HT1080 (cell line): Measurements from ENCODE around the gene AKR1D1. TPM values are rescaled to one million over a fixed set of nuclear protein-coding genes. Genes with fewer than 3 reads are reported as not detected.
"Not testable (repeated sequence)": the region's sequence is repeated elsewhere in the genome, so short reads cannot be mapped to it uniquely, and the experiment has no call there.

Experiments used
- DNase-seq: peaks from one replicate; pipeline ENCODE4 v3.0.0-alpha.2; 2015; ENCODE audit warnings: low read depth
- polyA plus RNA-seq, 2 experiments: library from polyadenylated mRNA; depleted of rRNA; stranded (reverse); fragments of >200 nt; gene quantifications; 2 replicates each; pipeline ENCODE4 v1.2.3, GENCODE V29; 2015
- total RNA-seq: library from RNA; depleted of rRNA; stranded (reverse); fragments of >200 nt; shearing (Covaris generic); gene quantifications from 2 replicates; pipeline ENCODE4 v1.2.3, GENCODE V29; 2014; rRNA removed

Gene AKR1D1, protein sequence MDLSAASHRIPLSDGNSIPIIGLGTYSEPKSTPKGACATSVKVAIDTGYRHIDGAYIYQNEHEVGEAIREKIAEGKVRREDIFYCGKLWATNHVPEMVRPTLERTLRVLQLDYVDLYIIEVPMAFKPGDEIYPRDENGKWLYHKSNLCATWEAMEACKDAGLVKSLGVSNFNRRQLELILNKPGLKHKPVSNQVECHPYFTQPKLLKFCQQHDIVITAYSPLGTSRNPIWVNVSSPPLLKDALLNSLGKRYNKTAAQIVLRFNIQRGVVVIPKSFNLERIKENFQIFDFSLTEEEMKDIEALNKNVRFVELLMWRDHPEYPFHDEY
- total RNA-seq = not detected in 2 replicates
- not detected in 2 replicates for polyA plus RNA-seq (2015; cell fraction: cytosol; rRNA removed)
- polyA plus RNA-seq (2015; cell fraction: nucleus; rRNA removed) = not detected in 2 replicates

DNA sequence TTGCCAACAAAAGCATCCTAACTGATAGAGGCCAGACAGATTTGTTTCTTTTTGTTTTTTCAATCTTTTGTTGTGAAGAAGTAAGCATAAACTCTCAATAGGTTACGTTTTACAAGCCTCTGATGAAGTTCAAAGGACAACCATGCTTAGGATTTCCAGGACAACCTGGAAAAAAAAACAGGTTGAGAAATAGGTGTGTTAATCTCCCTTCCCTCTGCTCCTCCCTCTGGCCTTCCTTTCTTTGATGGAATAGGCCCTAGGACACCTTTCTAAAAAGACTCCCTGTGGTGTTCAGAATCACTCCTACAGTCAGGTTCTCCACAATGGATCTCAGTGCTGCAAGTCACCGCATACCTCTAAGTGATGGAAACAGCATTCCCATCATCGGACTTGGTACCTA lies at the start of gene AKR1D1:
Gene AKR1D1 (plus strand): TSS at position 264 of the 400 bp plus-strand sequence. CDS start 60 bp downstream, at position 324.
- DNase-seq = no peak

DNA sequence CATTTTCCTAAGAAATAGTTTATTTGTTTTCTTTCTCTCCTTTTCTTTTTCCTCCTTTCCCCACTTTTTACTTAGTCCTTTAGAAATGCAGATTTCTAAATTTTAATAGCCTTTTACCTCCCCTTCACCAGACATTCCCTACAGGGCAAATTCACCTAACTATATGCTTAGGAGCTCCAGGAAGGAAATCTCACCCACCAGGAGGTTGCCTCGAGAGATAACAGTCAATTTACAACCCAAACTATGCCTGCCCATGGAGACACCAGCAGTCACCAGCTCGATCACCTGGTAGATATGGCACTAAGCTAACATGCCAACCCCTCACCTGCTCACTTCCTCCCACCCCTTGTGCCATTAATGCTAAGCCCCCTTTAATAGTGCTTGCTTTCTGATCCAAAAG lies 49.2 kb upstream of the AKR1D1 start:
- DNase-seq = no peak

DNA sequence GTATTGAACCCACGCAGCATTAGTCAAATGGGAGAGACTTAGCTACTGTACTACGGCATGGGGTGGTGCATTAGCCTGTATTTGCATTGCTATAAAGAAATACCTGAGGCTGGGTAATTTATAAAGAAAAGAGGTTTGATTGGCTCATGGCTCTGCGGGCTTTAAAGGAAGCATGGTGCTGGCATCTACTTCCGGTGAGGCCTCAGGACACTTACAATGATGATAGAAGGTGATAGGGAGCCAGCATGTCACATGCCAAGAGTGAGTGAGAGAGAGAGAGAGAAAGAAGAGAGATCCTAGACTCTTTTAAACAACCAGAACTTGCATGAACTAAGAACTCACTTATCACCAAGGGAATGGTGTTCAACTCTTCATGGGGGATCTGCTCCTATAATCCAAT lies 47.1 kb upstream of the AKR1D1 start:
- no peak for DNase-seq

DNA sequence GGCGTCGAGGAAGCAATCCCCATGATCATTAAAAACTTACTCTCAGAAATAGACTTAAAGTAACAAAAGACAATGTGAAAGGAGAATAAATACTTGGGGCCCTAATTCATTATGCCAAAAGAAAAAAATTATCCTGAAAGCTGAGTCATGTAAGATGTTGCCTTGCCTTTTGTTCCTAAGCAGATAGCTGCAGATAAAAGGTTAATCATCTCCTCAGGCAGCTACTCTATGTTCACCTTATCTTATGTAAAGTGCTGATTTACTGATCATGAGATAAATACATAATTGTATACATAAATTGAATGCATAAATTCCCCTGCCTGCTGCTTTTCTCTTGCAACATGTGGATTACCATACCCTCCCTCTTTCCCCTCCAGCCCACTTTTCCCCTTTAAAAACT lies 46.3 kb upstream of the AKR1D1 start:
- no peak for DNase-seq

DNA sequence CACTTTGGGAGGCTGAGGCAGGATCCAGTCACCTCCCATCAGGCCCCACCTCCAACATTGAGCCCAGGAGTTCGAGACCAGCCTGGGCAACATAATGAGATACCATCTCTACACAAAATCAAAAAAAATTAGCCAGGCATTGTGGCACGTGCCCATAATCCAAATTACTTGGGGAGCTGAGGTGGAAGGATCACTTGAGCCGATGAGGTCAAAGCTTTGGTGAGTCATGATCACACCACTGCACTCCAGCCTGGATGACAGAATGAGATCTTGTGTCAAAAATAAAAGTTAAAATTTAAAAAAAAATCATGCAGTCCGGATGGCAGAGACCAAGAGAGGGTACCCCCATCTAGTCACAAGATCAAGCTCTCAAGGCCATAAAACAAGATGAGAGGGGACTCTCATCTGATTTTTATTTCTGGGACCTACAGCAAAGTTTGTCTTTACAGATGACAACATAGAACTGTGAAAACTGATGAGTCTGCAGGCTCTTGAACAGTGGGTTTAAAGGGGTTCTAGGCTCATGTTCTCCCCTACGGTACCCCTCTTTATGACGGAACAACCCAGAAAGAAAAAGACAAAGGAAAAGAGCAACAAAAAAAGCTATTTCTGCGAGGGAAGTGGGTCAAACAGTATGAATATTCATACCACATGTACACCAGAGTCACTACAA lies 45.4 kb upstream of the AKR1D1 start:
- DNase-seq = peak; percentile 56

DNA sequence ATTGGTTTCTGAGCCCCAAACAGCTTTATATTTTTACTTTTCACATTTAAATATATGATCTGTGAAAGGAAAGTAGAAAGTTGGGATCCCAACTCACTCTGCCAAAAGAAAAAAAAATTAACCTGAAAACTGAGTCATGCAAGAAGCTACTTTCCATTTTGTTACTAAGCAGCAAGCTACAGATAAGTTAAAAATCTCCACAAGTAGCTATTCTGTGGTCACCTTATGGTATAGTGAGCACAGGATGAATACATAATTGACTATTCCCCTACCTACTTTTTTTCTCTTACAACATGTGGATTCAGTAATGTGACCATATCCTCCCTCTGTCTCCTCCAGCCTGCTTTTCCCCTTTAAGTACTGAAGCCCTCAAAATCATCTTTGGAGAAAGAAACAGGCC lies 44.1 kb upstream of the AKR1D1 start:
- peak; percentile 13 for DNase-seq

DNA sequence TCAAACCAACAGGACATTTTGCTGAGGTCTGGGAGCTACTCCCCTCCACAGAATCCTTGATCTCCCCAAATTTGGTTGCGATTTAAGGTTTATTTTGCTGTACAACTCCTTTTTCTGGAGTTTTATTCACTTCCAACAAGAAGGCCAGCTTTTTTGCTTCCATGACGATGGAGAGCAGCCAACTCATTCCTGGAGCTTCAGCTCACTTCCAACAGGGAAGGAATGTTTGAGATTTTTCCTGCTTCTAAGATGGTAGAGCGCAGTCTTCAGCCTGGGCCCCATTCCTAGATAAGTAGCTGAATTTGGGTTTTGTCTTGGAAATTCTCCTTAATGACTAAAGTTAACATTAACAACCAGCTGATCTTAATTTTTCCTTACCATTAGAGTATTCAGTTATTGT lies 43.5 kb upstream of the AKR1D1 start:
- DNase-seq = no peak

DNA sequence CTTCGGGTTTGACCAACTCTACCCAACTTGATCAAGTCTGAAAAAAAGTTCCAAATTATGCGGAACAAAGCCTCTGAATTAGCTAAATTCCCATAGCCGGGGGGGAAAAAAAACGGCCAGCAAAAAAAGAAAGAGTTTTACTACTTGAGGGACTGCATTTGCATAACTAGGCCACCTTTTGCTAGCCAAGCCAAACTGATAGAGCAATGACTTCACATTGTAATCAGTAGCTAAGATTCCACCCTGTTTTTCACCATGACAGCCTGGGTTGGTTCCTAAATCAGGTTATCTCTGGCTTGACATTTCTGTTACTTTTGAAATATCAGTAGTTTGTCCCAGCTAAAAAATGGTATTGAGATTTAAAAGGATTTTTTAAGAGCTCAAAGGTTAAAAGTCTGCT lies 43.0 kb upstream of the AKR1D1 start:
- DNase-seq = no peak

DNA sequence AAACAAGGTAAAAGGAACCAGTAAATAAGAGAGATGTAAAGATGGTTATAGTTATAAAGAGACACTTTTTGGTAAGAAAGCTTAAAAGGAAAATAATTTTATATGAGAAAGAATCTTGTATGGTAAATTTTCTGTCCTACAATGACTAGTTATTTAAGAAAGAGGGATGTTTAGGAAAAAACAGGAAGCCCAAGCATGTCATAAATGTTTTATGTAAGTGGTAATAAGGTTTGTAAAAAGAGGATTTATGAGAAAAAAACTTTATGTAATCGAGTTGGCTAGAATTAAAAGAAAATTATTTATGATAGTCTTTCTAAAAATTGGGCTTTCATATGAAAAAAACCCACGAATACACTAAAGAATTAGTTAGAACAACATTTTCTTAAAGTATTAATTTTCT lies 40.1 kb upstream of the AKR1D1 start:
- no peak for DNase-seq

DNA sequence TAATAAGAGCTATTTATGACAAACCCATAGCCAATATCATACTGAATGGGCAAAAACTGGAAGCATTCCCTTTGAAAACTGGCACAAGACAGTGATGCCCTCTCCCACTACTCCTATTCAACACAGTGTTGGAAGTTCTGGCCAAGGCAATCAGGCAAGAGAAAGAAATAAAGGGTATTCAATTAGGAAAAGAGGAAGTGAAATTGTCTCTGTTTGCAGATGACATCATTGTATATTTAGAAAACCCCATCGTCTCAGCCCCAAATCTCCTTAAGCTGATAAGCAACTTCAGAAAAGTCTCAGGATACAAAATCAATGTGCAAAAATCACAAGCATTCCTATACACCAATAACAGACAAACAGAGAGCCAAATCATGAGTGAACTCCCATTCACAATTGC lies 36.2 kb upstream of the AKR1D1 start:
- not testable (repeated sequence) for DNase-seq

DNA sequence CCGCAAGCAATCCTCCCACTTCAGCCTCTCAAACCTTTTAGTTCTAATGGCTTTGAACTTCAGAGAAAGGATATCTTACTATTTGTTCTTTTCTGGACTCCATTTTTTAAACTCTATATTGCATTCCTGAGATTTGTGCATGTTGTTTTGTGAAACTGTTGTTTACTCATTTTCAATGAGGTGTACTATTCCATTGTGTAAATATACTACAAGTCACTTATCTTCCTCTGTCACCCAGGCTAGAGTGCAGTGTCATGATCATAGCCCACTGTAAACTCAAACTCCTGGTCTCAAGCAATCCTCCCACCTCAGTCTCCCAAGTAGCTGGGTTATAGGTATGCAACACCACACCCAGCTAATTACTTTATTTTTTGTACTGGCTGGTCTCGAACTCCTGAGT lies 31.4 kb upstream of the AKR1D1 start:
- no peak for DNase-seq

DNA sequence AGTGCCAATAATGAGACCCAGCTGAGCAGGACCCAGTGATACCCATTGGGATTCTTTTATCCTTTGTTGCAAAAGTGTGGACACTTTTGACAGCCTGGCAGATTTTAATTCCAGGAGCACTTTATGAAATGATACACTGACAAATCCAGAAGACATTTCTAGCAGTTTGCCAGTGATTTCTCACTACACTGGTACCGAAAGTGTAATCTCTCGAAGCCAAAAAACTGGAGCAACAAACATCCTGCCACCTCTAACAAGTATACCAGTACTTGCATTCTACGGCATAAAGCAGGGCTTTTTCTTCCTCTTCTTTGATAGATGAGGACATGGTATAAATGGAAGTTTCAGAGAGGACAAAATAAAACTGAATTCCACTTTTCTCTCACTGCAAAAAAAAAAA lies 28.4 kb upstream of the AKR1D1 start:
- no peak for DNase-seq

DNA sequence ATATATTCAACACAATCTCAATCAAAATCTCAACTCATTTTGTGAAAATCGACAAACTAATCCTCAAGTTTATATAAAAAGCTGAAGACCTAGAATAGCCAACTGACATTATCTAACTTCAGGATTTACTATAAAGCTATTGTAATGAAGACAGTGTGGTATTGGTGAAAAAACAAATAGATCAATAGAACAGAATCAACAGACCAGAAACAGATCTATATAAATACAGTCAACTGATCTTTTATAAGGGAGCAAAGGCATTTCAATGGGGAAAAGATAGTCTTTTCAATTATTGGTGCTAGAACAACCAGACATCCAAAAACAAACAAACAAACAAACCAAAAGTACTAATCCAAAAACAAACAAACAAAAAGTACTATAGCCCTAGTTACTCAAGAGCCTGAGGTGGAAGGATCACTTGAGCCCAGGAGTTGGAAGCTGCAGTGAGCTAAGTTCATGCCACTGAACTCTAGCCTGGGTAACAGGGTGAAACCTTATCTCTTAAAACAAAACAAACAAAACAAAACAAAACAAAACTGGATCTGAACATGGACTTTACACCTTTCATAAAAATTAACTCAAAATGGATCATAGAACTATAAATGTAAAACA lies 26.6 kb upstream of the AKR1D1 start:
- DNase-seq = no peak

DNA sequence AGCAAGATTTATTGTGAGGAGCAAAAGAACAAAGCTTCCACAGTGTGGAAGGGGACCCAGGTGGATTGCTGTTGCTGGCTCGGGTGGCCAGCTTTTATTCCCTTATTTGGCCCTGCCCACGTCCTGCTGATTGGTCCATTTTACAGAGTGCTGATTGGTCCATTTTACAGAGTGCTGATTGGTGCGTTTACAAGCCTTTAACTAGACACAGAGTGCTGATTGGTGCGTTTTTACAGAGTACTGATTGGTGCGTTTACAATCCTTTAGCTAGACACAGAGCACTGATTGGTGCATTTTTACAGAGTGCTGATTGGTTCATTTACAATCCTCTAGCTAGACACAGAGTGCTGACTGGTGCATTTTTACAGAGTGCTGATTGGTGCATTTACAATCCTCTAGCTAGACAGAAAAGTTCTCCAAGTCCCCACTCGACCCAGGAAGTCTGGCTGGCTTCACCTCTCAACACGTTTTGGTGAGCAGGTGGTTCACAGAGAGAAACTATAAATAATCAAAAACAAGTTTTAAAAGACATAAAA lies 24.5 kb upstream of the AKR1D1 start:
- not testable (repeated sequence) for DNase-seq

DNA sequence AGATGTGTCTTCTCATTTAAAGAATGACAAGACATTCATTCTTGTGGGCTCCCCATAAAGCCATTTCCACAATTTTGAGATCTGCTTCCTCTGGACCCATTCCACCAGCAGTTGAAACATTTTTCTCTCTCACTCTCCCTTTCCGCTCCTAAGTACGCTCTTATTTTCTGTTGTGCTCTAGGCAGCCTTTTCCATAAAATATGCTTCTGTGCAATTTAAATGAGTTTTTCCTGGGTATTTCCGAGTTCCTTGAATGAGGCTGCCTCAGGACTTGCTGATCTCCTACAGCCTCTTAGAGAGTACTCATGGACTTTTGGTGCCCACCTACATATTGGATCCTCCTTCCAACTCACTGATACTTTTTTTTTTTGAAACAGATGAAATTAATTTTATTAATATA lies 23.6 kb upstream of the AKR1D1 start:
- no peak for DNase-seq

DNA sequence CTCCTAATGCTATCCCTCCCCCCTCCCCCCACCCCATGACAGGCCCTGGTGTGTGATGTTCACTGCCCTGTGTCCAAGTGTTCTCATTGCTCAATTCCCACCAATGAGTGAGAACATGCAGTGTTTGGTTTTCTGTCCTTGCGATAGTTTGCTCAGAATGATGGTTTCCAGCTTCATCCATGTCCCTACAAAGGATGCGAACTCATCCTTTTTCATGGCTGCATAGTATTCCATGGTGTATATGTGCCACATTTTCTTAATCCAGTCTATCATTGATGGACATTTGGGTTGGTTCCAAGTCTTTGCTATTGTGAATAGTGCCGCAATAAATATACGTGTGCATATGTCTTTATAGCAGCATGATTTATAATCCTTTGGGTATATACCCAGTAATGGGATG lies 20.6 kb upstream of the AKR1D1 start:
- DNase-seq = not testable (repeated sequence)

DNA sequence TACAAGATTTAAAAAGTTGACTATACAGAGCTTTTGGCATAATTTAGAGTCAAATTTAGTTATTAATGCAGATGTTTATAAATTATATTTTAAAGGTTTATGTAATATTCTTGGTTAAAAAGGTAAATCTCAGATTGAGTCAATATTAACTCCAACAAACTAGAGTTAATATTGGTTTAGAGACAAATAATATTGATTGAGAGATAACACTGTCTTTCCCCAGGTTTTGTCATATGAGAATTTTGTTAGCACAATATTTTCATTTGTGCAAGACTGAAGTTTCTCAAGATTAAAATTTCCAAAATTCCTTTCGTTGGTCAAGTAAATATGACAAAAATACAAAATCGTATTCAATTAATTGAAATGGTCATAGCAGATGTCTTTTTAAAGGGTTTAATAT lies 12.9 kb upstream of the AKR1D1 start:
- DNase-seq = no peak

DNA sequence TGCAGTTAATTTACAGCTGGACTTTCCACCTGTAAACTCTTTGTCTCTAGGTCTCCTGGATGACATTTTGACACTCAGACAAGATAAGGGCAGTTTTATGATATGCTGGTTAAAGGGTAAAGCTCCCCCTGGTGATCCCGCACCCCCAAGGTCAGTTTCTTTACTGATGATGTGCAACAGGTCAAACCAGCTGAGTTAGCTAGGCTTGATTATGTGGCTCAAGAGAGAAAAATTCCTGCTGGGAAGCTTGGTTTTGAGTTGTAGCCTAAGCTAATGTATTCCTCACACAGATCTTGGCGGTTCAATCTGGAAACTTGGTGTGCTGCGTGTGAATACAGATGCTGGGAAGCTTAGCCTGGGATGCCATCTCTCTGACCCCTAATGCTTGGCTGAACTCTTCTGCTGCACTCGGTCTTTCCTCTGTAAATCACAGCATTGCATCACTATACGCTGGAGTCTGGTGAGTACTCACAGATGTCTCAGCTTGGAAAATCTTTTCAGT lies 11.4 kb upstream of the AKR1D1 start:
- no peak for DNase-seq

DNA sequence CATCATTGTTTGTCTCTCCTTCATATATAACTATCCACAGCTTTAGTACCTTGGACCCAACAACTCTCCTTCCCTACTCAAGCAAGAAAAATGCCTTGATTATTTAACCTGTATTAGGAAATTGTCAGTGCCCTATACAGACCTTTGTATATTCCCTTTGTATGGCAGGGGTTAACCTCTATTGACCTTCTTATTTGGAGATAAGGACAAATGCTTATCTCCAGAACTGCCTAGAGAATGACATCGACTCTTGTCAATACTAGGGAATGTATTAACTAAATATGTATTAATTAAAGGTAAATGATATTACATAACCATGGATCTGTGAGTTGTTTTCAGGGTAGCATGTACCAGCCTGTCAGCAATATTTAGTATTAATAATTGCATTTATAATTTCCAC lies 10.4 kb upstream of the AKR1D1 start:
- DNase-seq = no peak

DNA sequence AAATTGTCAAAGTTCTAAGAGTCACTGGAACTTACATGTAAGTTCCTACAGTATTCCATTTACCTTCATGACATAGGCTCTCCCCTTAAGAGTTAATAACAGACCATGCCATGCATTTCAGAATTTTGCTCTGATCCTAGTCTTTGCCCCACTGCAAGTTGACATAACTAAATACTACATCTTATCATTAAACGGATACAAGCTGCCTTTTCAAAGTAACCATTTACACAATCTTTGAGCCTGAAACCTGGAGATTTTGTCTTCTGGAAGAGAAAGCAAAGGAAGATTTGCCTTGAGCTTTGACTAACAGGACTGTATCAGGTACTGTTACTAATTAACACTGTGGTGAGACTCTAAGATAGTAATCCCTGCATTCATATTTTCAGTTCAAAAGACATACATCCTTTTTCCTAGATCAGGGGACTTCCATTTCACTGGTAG lies 9.3 kb upstream of the AKR1D1 start:
- DNase-seq = no peak

DNA sequence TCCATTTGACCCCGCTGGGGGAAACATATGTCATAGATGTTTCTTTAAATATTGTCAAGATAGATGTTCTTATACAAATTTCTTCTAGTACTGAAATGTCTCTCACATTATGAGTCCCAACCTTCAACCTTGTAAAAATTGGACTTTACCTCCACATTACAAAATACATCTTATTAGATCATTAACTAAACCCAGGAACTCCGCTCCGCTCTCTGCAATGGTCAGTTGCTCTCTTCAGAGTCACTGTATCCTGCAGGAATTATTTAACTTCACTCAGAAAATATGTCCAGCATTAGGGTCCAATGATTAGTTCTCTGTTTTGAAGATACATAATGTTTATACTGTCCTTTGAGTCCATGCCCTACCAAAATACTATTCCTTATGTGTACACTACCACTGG lies 8.5 kb upstream of the AKR1D1 start:
- no peak for DNase-seq

DNA sequence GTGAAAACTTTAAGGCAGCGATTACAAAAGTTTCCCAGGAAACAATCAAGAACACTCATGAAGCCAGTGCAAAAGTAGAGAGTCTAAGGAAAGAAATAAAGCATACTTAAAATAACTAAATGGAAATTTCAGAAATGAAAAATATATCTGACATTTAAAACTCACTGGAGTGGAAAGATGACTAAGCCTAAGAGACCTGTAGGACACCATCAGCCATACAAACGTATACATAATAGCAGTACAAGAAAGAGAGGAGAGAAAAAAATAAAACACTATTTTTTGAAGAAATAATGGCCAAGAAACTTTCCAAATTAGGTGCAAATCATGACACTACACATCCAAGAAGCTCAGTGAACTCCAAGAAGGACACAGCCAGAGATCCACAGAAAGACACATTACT lies 5.4 kb upstream of the AKR1D1 start:
- no peak for DNase-seq
